ENCODE results near the gene PHLDA2. TPM values are rescaled to one million over a fixed set of nuclear protein-coding genes. Genes with fewer than 3 reads are reported as not detected.

The PHLDA2 gene
- total and polyA plus RNA-seq, 2 of the 13 experiments (the other 11 are each of a cell fraction or from before 2014, with no cell fraction given), result 0.55 to 0.78 TPM

GRCh38 chr11:2921742-2922493 lies 7.3 kb downstream of the PHLDA2 start:
- peaks cover 10% of the 10 kb centered on the region for H3K4me1 ChIP-seq (ENCODE audit: insufficient read depth, low read length)
- no peak overlapping the region for H3K27ac ChIP-seq (ENCODE audit: extremely low read length, insufficient read depth, low read length)
- H4K20me1 ChIP-seq (ENCODE audit: insufficient read depth, low read length), result 0 out of 2 replicates have a peak, but pooled peaks cover 2% of the 10 kb centered on the region
- no peak overlapping the region for H2AFZ ChIP-seq (ENCODE audit: low read length)
- peaks cover 0 to 4% of the 10 kb centered on the region in 2 experiments; a peak in 2 of 5 replicates for H3K27me3 ChIP-seq (ENCODE audit: control insufficient read depth in 1 of 2, insufficient read depth in 2 of 2, low read length in 2 of 2)
- FAIRE-seq (no peak), DNase-seq (ENCODE audit: low spot score) (no peak), ATAC-seq (no peak)
- no TSS peak for BruUV-seq (replicated peaks)
- no peak for TF ChIP-seq ZNF598 (CRISPR knock-in tag; IDR thresholded peaks at IDR 0.05; ENCODE audit: borderline replicate concordance)
- TF ChIP-seq AGO2 (optimal IDR thresholded peaks at IDR 0.05; ENCODE audit: low read depth, low read length), result peak; percentile 52
- intact Hi-C loops (cut with micrococcal nuclease; ENCODE audit: unreplicated experiment), result no loop called here
- H3K79me2 ChIP-seq (ENCODE audit: insufficient read depth, low read length), result no peaks in the 10 kb centered on the region
- H3K4me3 ChIP-seq (replicated peaks in 1 of 3; ENCODE audit: insufficient read depth in 1 of 3, low read depth in 2 of 3, low read length in 3 of 3), result no peak overlapping the region
- ChIA-PET CTCF (ENCODE audit: low intra/inter-chr PET ratio, low total read pairs) (no interaction called here), POLR2A (no interaction called here)
- 89% methylated on average over 18 of the region's 29 CpGs for WGBS (ENCODE audit: low lambda C conversion rate)
- H3K9ac ChIP-seq (ENCODE audit: insufficient read depth, low read depth, low read length), result no peak overlapping the region
- H3K4me2 ChIP-seq (ENCODE audit: low read depth, low read length), result no peak overlapping the region
- no peaks in the 10 kb centered on the region for H3K36me3 ChIP-seq (replicated peaks in 1 of 2; ENCODE audit: control insufficient read depth in 1 of 2, insufficient read depth in 2 of 2, low read length in 2 of 2)
- no peaks in the 10 kb centered on the region for H3K9me3 ChIP-seq (ENCODE audit: low read length)
- in situ Hi-C loops (cut with HindIII; ENCODE audit: extremely low pct_ligation_motif_present, low pct_unique_long_range_greater_than_20kb), result no loop called here

GRCh38 chr11:2921261-2921660 lies 8.0 kb downstream of the PHLDA2 start:
- H3K36me3 ChIP-seq (replicated peaks in 1 of 2; ENCODE audit: control insufficient read depth in 1 of 2, insufficient read depth in 2 of 2, low read length in 2 of 2), result no peaks in the 10 kb centered on the region
- intact Hi-C loops (cut with micrococcal nuclease; ENCODE audit: unreplicated experiment), result no loop called here
- POLR2A ChIA-PET, result no interaction called here
- FAIRE-seq (no peak), DNase-seq (ENCODE audit: low spot score) (no peak), ATAC-seq (no peak)
- H3K9me3 ChIP-seq (ENCODE audit: low read length), result no peaks in the 10 kb centered on the region
- peaks cover 10% of the 10 kb centered on the region for H3K4me1 ChIP-seq (ENCODE audit: insufficient read depth, low read length)
- no peak overlapping the region for H3K4me2 ChIP-seq (ENCODE audit: low read depth, low read length)
- H3K4me3 ChIP-seq (replicated peaks in 1 of 3; ENCODE audit: insufficient read depth in 1 of 3, low read depth in 2 of 3, low read length in 3 of 3), result no peak overlapping the region
- no peak overlapping the region for H2AFZ ChIP-seq (ENCODE audit: low read length)
- 100% methylated on average over 2 of the region's 16 CpGs for WGBS (ENCODE audit: low lambda C conversion rate)
- no peaks in the 10 kb centered on the region for H3K27me3 ChIP-seq (ENCODE audit: control insufficient read depth in 1 of 2, insufficient read depth in 2 of 2, low read length in 2 of 2)
- H3K27ac ChIP-seq (ENCODE audit: extremely low read length, insufficient read depth, low read length), result no peak overlapping the region
- no peaks in the 10 kb centered on the region for H3K79me2 ChIP-seq (ENCODE audit: insufficient read depth, low read length)
- no peak overlapping the region for H3K9ac ChIP-seq (ENCODE audit: insufficient read depth, low read depth, low read length)
- TSS peak; percentile 57 for BruUV-seq (replicated peaks)
- 0 out of 2 replicates have a peak, but pooled peaks cover 2% of the 10 kb centered on the region for H4K20me1 ChIP-seq (ENCODE audit: insufficient read depth, low read length)
- in situ Hi-C loops (cut with HindIII; ENCODE audit: extremely low pct_ligation_motif_present, low pct_unique_long_range_greater_than_20kb), result no loop called here
- CTCF ChIA-PET (ENCODE audit: low intra/inter-chr PET ratio, low total read pairs), result no interaction called here
- TF ChIP-seq AGO1 (IDR thresholded peaks at IDR 0.05; ENCODE audit: low read depth, low read length, poor library complexity, severe bottlenecking) (peak; percentile 67), ESRRA (CRISPR knock-in tag; IDR thresholded peaks at IDR 0.05; ENCODE audit: low read depth) (no peak)

Measured in HepG2 (cell line).